NCI-H460 (cell line): ENCODE measurements around the gene PLEKHA3. TPM values are rescaled to one million over a fixed set of nuclear protein-coding genes. Genes with fewer than 3 reads are reported as not detected.
A peak's percentile ranks its signal among the peaks of the same experiment; 100 is the strongest.
"Not testable (repeated sequence)": the region's sequence is repeated elsewhere in the genome, so short reads cannot be mapped to it uniquely, and the experiment has no call there.

ENCODE experiments used
- DNase-seq: peaks from one replicate; pipeline ENCODE4 v3.0.0-alpha.2; 2016; ENCODE audit warnings: low read depth; ENCODE audit errors: extremely low read depth
- total RNA-seq: library from RNA; depleted of rRNA; stranded (reverse); fragments of >200 nt; shearing (Covaris generic); gene quantifications from 2 replicates; pipeline ENCODE4 v1.2.3, GENCODE V29; 2014; rRNA removed

PLEKHA3 gene
- total RNA-seq, 1 experiment from 2014 or later = 22.6 TPM

DNA sequence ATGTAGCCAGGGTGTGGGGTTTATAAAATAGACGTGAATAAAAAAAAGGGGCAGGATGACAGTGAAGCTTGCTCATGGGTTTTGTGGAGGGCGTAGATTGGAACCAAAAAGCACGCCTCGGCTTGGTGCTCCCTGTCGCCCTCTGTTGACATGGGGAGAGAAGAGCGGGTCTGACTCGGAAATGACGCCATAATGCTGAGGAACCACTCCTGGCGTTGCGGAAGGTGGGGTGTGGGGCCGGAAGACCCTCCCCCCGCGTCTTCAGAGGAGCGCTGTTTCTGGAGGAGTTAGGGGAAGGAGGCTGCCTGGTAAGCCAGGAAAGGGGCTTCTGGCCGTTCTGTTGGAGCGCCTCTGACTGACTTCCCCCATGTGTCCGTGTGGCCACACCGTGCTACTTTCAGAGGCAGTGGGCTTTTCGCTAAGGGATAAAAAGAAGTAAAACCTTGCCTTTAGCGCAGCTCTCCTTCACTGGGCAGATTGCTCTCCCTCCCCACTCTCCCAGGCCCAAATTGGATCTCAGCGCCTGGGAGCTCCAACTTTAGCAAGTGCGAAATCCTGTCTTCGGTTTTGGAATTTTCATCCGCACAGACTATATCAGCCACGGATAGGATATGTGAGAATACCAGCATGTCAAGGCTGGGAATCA, 42.8 kb downstream of the PLEKHA3 start:
- peak; percentile 63 for DNase-seq

DNA sequence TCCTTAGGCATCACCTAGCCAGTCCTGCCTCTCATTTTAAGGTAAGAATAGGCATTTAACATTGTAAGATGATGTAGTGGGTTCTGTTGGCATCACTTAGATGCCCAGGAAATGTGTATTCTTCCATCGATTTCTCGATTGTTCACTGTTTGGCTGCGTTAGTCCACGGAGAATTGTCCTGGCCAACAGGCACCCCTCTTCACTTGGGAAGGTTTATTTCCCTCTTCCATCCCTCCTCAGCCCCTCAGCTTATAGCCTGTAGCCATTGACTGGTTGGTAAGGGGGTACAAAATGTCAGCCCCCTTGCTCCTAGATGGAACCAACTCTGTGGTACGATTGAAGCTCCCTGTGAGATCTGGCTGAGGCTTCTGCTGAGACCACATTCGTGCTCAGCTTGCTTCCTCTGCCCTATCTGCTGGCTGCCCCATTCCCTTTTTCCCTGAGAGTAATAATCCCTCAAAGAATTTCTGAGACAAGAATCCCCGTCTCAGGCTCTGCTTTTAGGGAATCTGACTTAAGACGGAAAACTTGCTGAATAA, 43.4 kb downstream of the PLEKHA3 start:
- no peak for DNase-seq

DNA sequence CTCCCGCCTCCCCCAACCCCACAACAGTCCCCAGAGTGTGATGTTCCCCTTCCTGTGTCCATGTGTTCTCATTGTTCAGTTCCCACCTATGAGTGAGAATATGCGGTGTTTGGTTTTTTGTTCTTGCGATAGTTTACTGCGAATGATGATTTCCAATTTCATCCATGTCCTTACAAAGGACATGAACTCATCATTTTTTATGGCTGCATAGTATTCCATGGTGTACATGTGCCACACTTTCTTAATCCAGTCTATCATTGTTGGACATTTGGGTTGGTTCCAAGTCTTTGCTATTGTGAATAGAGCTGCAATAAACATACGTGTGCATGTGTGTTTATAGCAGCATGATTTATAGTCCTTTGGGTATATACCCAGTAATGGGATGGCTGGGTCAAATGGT, 44.8 kb downstream of the PLEKHA3 start:
- DNase-seq = not testable (repeated sequence)

DNA sequence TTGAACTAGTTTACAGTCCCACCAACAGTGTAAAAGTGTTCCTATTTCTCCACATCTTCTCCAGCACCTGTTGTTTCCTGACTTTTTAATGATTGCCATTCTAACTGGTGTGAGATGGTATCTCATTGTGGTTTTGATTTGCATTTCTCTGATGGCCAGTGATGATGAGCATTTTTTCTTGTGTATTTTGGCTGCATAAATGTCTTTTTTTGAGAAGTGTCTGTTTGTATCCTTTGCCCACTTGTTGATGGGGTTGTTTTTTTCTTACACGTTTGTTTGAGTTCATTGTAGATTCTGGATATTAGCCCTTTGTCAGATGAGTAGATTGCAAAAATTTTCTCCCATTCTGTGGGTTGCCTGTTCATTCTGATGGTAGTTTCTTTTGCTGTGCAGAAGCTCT, 45.2 kb downstream of the PLEKHA3 start:
- DNase-seq = not testable (repeated sequence)

DNA sequence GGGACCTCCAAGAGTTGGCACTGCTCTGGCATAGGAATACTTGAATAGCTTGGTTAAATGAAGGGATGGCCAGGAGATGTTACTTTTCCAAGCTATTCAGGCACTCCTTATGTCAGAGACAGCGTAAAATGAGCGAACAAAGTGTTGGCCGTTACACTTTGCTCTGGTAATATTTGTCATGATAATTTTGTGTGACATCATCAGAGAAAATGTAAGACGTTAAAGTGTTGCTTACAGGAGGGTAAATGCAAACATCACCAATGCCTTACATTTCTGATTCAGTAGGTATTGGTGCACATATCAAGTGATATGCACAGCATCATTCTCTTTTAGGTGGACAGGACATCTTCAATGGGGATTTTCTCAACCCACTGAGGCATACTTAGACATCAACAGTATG, 46.0 kb downstream of the PLEKHA3 start:
- no peak for DNase-seq

DNA sequence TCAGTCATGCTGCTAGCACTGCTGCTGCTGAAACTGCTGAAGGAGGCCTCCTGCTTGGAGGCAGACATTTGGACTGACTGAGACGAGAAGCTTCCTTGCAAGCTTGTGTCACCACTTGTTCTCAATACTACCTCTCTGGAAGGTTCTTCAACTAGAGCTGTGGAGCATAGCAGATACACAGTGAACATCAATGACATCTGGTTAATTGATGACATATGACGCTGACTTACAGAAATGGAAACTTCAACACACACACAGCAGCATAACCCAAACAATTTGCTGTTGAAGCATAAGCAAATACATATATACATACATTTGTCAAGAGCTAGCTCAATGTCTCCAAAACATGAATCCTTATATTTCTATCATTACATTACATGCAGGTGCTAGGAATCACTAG, 47.3 kb downstream of the PLEKHA3 start:
- DNase-seq = no peak

DNA sequence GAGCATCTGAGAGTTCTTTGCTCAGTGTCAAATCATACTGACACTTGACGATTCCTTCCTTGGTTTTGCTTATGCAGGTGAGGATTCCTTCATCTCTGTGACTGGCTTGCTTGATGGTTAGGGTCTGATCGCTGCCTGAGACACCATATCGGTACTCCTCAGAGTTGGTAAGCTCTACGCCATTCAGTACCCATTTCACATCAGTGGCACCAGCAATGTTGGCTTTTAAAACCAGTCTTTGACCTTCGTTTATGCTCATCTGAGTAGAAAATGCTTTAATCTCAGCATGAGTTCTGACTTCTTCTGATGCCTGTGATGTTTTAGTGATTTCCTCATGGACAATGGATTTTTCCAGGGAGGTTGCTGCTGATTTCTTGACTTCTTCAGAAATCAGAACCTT, 48.4 kb downstream of the PLEKHA3 start:
- no peak for DNase-seq

DNA sequence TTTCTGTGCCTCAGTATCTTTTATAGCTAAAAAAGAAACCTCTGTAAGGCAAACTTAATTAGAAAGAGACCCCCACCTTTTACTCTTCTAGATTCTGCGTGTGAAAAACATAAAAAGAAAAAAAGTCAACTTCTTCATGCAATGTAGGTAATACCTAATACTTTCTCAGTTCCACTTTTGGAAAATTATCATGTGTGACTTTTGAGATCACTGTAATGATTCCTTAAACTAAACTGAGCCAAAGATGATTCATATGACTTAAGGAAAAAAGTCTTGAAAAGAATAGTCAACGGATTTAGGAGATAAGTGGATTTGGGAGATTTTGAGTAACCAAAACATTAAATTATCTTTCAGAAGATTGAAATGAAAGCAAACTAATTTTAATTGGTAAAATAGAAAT, 48.9 kb downstream of the PLEKHA3 start:
- no peak for DNase-seq

DNA sequence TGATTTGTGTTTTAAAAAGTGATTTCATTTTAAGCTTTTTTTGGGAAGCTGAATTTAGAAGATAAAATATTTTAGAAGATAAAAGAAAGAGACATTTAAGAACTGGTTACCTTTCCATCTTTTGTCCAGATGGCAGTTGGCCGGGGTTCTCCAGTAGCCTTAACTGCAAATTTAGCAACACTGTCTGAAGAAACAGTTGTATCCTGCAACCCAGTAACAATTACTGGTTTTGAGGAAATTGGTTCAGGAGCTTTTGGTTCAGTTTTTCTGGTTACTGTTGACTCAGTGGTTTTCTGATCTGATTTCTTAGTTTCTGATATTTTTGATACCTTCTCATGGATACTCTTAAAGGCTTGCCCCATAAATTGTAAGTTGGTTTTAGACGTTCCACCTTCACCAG, 49.9 kb downstream of the PLEKHA3 start:
- DNase-seq = no peak

DNA sequence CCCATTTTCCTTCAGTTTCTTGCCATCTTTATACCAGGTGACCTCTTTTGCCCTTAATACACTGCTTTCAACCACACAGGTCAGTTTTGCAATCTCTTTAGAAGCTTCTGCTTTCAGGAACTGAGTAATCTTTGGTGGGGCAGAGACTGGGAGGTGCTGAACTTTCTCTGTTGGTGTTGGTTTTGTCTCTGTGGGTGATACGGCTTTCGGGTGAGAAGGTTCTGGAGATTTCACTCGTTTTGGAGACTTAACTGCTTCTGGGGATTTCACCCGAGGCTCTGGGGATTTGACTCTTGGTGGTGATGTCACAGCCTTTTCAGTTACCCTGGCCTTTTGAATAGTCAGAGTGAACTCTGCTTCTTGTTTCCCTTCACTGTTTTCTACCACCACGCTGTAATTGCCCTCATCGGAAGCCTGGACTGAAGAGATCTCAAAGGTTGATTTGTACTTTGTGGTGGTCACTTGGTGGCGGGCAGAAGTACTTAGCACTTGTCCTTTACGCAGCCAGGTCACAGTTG, 50.4 kb downstream of the PLEKHA3 start:
- no peak for DNase-seq

DNA sequence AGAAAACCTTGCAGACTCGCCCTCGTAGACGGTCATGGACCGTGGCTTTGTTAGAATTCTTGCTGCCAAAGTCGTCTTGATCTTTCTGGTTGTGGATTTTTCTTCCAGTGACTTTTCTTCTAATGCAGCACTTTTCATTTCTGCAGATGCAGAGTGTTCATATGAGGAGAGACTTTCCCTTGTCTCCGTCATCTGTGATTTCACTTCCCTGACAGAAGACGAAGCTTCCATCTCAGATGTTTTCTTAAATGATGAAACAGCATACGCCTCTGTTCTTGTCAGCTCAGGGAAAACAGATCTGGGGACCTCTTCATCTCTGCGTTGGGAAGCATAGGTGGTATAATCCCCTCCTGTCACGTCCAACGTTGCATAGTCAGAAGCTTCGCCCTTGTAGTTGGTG, 50.9 kb downstream of the PLEKHA3 start:
- no peak for DNase-seq

DNA sequence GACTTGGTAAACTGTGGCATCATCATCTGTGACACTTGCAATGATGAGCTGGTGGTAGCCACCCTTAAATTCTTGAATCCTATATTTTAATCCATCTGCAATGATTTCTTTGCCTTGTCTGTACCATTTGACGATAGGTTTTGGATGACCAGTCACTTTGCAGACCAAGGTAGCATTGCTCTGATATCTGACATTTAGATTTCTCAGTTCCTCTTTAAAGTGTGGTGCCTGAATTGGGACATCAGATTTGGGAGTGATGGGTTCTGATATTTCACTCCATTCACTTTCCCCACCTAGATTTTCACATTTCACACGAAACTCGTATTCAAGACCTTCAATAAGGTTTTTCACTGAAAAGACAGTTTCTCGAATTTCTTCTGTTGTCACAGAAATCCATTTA, 55.8 kb downstream of the PLEKHA3 start:
- no peak for DNase-seq

DNA sequence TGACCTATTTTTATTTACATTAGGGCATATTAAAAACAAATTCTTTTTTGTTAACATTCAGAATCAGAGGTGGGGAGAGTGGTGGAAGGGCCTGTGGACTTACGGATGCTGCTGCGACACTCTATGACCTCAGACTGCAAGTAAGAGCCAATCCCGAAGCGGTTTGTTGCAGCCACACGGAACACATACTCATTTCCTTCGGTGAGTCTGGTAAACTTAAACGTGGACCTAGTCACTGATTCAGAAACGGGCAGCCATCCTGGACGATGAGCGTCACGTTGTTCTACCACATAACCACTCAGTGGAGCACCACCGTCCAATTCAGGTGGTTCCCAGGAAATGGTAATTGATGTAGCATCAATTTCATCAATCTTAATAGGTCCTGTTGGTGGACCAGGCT, 61.9 kb downstream of the PLEKHA3 start:
- DNase-seq = no peak

DNA sequence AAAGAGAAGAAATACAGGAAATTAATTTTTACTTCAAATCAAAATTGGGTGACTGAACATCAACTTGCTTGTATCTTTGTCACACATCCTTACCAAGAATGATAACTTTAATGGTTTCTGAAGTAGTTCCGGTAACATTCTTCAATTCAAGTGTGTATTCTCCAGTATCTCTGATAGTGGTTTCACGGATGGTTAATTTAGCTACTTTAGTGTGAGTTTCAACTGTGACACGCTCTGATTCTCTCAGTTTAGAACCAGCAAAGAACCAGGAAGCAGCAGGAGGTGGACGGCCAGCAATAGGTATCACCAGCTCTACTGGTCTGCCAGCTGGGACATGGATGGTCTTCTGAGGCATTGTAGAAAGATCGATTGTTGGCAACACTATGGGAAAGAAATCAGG, 62.3 kb downstream of the PLEKHA3 start:
- no peak for DNase-seq

DNA sequence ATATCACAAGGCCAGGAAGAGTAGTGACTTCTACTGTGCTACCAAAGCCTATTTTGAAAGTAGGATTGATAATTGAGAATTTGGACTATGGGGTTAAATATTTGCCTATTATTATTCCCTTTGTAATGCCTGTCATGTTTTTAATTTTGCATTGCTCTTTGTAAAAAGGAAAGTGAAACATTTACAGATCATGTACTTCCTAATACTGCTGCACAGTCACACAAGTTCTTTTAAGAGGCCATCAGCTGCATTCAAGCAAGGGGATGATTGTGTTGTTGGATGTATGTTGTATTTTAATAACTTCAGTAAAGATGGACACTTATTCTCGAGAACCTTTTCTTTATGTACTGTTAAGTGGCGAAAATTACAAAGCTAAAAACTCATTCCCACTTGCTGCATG, 70.1 kb downstream of the PLEKHA3 start:
- DNase-seq = no peak

DNA sequence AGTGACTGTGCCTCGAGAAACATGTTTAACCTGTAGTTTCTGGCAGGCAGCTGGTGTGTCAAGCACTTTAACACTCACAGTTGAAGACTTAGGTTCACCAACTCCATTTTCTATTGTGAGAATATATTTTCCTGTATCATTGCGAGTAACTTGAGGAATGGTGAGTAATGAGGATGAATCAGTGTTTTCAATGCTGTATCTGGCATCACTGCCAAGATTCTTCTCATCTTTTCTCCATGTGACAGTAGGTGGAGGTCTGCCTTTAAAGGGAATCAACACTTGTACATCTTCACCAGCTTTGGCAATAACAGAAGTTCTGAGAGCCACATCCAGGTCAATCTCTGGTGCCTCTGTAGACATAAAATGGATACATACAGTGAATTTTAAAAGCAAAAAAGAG, 72.8 kb downstream of the PLEKHA3 start:
- no peak for DNase-seq

Other genes with a start within 250 kb of the PLEKHA3 start
- 96.1 and 96.3 TPM in 2 replicates for gene PRKRA, start 29.3 kb upstream of the PLEKHA3 start, total RNA-seq
- gene PJVK, start 29.1 kb upstream of the PLEKHA3 start, total RNA-seq = 0.40 and 1.0 TPM in 2 replicates
- 13.0 and 18.9 TPM in 2 replicates for gene FKBP7, start 1.9 kb upstream of the PLEKHA3 start, total RNA-seq